SK-N-SH (cell line): ENCODE data around the gene SPTB. TPM values are rescaled to one million over a fixed set of nuclear protein-coding genes. Genes with fewer than 3 reads are reported as not detected.

ENCODE experiments used
- CTCF ChIA-PET: fragments of 300-600, 350-600 bp; formaldehyde crosslinking; extraction: SDS; loops from one replicate; lab custom pipeline; 2021; lab: Yijun Ruan, JAX
- POLR2A ChIA-PET: fragments of 350-600 bp; sonication (Branson Sonifier 250); formaldehyde crosslinking; extraction: SDS; loops from one replicate; lab custom pipeline; 2020; ENCODE audit warnings: antibody characterized with exemption, inconsistent platforms; lab: Yijun Ruan, JAX
- DNase-seq: peaks from one replicate; pipeline ENCODE4 v3.0.0; 2012
- H2AFZ ChIP-seq: fragments of 200-600 bp; sonication (generic); 2 replicates; pipeline ENCODE4 v1.8.1; 2016; ENCODE audit warnings: antibody characterized with exemption, mild to moderate bottlenecking, low read depth
- H3F3A ChIP-seq: fragments of 200-600 bp; sonication (generic); replicated peaks from 2 replicates; pipeline ENCODE3; 2016; ENCODE audit warnings: antibody characterized with exemption, mild to moderate bottlenecking; ENCODE audit not compliant: insufficient read depth
- H3K27ac ChIP-seq, 2 experiments: fragments of 200-500 bp in 1 of 2; fragments of 200-600 bp in 1 of 2; sonication (Bioruptor generic) in 1 of 2; sonication (generic), shearing (Covaris generic) in 1 of 2; 2 replicates each; pipeline versions ENCODE4 v1.5.1 to v1.6.1; 2014 to 2016; ENCODE audit warnings: low read depth in 2 of 2, inconsistent platforms in 1 of 2, low read length in 1 of 2, mild to moderate bottlenecking in 1 of 2, mixed read lengths in 1 of 2
- H3K27me3 ChIP-seq: fragments of 200-600 bp; sonication (generic), shearing (Covaris generic); 2 replicates; pipeline ENCODE4 v1.6.1; 2016; ENCODE audit warnings: mixed run types; ENCODE audit not compliant: insufficient read depth
- H3K36me3 ChIP-seq, 2 experiments: fragments of 200-500 bp in 1 of 2; fragments of 200-600 bp in 1 of 2; sonication (Bioruptor generic) in 1 of 2; sonication (generic) in 1 of 2; replicated peaks in 1 of 2; 2 replicates each; pipeline versions ENCODE3 to v1.5.1; 2014 to 2016; ENCODE audit warnings: low read length in 1 of 2, mild to moderate bottlenecking in 1 of 2; ENCODE audit not compliant: insufficient read depth in 2 of 2, control insufficient read depth in 1 of 2
- H3K4me1 ChIP-seq, 2 experiments: fragments of 200-500 bp in 1 of 2; fragments of 200-600 bp in 1 of 2; sonication (Bioruptor generic) in 1 of 2; sonication (generic), shearing (Covaris generic) in 1 of 2; 2 replicates each; pipeline versions ENCODE4 v1.5.1 to v1.6.1; 2014 to 2016; ENCODE audit warnings: low read depth in 1 of 2, low read length in 1 of 2, mixed run types in 1 of 2; ENCODE audit not compliant: insufficient read depth in 2 of 2, control insufficient read depth in 1 of 2
- H3K4me2 ChIP-seq: fragments of 200-600 bp; sonication (generic), shearing (Covaris generic); 2 replicates; pipeline ENCODE4 v1.6.1; 2017; ENCODE audit warnings: mixed run types
- H3K4me3 ChIP-seq, 2 experiments: fragments of 200-500 bp in 1 of 2; fragments of 200-600 bp in 1 of 2; sonication (Bioruptor generic) in 1 of 2; sonication (generic), shearing (Covaris generic) in 1 of 2; 2 replicates each; pipeline versions ENCODE4 v1.5.1 to v1.8.1; 2014 to 2016; ENCODE audit warnings: low read depth in 2 of 2, inconsistent platforms in 1 of 2, low read length in 1 of 2, mild to moderate bottlenecking in 1 of 2, mixed read lengths in 1 of 2, moderate library complexity in 1 of 2
- H3K79me2 ChIP-seq: fragments of 200-600 bp; sonication (generic); 2 replicates; pipeline ENCODE4 v1.8.1; 2017; ENCODE audit warnings: mild to moderate bottlenecking; ENCODE audit not compliant: insufficient read depth
- H3K9ac ChIP-seq: fragments of 200-600 bp; sonication (generic); 2 replicates; pipeline ENCODE4 v1.6.1; 2017; ENCODE audit warnings: mixed run types
- H3K9me2 ChIP-seq: fragments of 200-600 bp; sonication (generic); 2 replicates; pipeline ENCODE4 v1.6.1; 2017; ENCODE audit warnings: mixed run types
- H3K9me3 ChIP-seq: fragments of 200-600 bp; sonication (generic); 2 replicates; pipeline ENCODE4 v1.6.1; 2017; ENCODE audit warnings: mixed run types, mild to moderate bottlenecking, moderate library complexity
- H4K20me1 ChIP-seq: fragments of 200-600 bp; sonication (generic); 2 replicates; pipeline ENCODE4 v1.6.1; 2017; ENCODE audit warnings: mild to moderate bottlenecking, mixed run types; ENCODE audit not compliant: insufficient read depth
- CHD2 ChIP-seq: fragments of 150-350 bp; IDR thresholded peaks from 2 replicates; pipeline ENCODE4 v1.6.1; 2018; ENCODE audit warnings: low read length; ENCODE audit not compliant: partially characterized antibody
- ELF1 ChIP-seq: IDR thresholded peaks from 2 replicates; pipeline ENCODE4 v1.4.0; 2012
- EZH2phosphoT487 ChIP-seq: fragments of 200-600 bp; sonication (generic); IDR thresholded peaks from 2 replicates; pipeline ENCODE4 v1.6.1; 2017; ENCODE audit warnings: low read depth, mixed run types, mild to moderate bottlenecking, antibody characterized with exemption, moderate library complexity, borderline replicate concordance
- FOSL2 ChIP-seq: IDR thresholded peaks from 2 replicates; pipeline ENCODE4 v1.4.0; 2012; ENCODE audit warnings: low read depth, mild to moderate bottlenecking, moderate library complexity, borderline replicate concordance
- FOXJ3 ChIP-seq: sonication (generic); formaldehyde crosslinking; IDR thresholded peaks from 2 replicates; pipeline ENCODE4 v1.5.1; 2020; ENCODE audit warnings: mild to moderate bottlenecking, missing genetic modification reagents
- MXI1 ChIP-seq: IDR thresholded peaks from 2 replicates; pipeline ENCODE4 v1.6.1; 2012; ENCODE audit warnings: mild to moderate bottlenecking, low read depth, low read length, improper control_type of control experiment
- RCOR1 ChIP-seq: fragments of 150-350 bp; IDR thresholded peaks from 2 replicates; pipeline ENCODE4 v1.6.1; 2017; ENCODE audit warnings: antibody characterized with exemption, low read length
- RXRA ChIP-seq: IDR thresholded peaks from 2 replicates; pipeline ENCODE4 v1.4.0; 2012; ENCODE audit warnings: low read depth, mild to moderate bottlenecking, borderline replicate concordance
- TAF1 ChIP-seq: IDR thresholded peaks from 2 replicates; pipeline ENCODE4 v1.6.1; 2012; ENCODE audit warnings: low read depth, mild to moderate bottlenecking, low read length, moderate library complexity, borderline replicate concordance
- TCF12 ChIP-seq: IDR thresholded peaks from 2 replicates; pipeline ENCODE4 v1.4.0; 2012
- YY1 ChIP-seq: IDR thresholded peaks from 2 replicates; pipeline ENCODE4 v1.4.0; 2012; ENCODE audit warnings: low read depth, mild to moderate bottlenecking
- WGBS: methylation state at CpG from one replicate; pipeline ENCODE4 v1.1.6; 2017; ENCODE audit warnings: low lambda C conversion rate; 5-methylcytosine and 5-hydroxymethylcytosine counted together
- polyA plus RNA-seq, 3 experiments: library from polyadenylated mRNA; depleted of rRNA; stranded (reverse); fragments of >200 nt; gene quantifications; 2 replicates each; pipeline ENCODE4 v1.2.3, GENCODE V29; 2012
- TF ChIP-seq, protein P1 (sequence below): IDR thresholded peaks from 2 replicates; pipeline ENCODE4 v1.4.0; 2012; ENCODE audit warnings: low read depth, borderline replicate concordance
- TF ChIP-seq, protein P2 (sequence below): IDR thresholded peaks from 2 replicates; pipeline ENCODE4 v1.4.0; 2012; ENCODE audit warnings: low read depth
- TF ChIP-seq, protein P3 (sequence below): IDR thresholded peaks from 2 replicates; pipeline ENCODE4; 2012

The SPTB gene
- polyA plus RNA-seq, 1 of the 3 experiments (the other 2 are of a cell fraction) = 0.15 TPM

DNA sequence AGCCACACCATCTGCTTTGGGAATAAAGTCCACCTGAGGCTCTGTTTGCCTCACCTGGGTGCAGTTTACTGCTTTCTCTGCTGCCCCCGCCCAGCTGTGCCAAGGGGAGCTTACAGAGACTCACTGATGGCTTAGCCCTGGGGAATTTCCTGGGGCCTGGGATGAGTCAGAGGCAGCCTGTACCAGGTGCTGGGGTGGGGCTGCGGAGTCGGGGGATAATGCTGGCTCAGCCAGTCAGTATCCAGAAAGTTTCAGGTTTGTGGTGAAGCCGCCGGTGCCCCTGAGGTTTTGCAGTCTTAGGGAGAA lies 153.2 kb downstream of the SPTB start:
- TF ChIP-seq FOSL2 (peak; percentile 66; the same call in 1 of the 2 replicates), TCF12 (peak; percentile 72)
- TF ChIP-seq, protein P1, sequence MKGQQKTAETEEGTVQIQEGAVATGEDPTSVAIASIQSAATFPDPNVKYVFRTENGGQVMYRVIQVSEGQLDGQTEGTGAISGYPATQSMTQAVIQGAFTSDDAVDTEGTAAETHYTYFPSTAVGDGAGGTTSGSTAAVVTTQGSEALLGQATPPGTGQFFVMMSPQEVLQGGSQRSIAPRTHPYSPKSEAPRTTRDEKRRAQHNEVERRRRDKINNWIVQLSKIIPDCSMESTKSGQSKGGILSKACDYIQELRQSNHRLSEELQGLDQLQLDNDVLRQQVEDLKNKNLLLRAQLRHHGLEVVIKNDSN = no peak
- ChIA-PET CTCF (interaction anchor here (1.2 kb wide), 1 partner anchor 36 kb away, joined by 3 read pairs; no protein-coding TSS in a partner anchor), POLR2A (no interaction called here)
- Histone ChIP-seq H3F3A (no peaks in the 10 kb centered on the region), H3K4me3 (no peak overlapping the region), H3K4me1 (peaks cover 11% of the 10 kb centered on the region in 2 experiments; a peak in 2 of 4 replicates), H3K9me3 (no peaks in the 10 kb centered on the region), H4K20me1 (peaks cover 3% of the 10 kb centered on the region; the same call in 1 of the 2 replicates), H3K79me2 (peaks cover 3% of the 10 kb centered on the region; the same call in 1 of the 2 replicates), H3K9me2 (no peaks in the 10 kb centered on the region), H3K27ac (no peak overlapping the region), H2AFZ (no peak overlapping the region), H3K27me3 (no peaks in the 10 kb centered on the region), H3K4me2 (peak overlapping the region; percentile 37; the same call in 1 of the 2 replicates), H3K9ac (no peak overlapping the region), H3K36me3 (peaks cover 0 to 7% of the 10 kb centered on the region in 2 experiments)
- 80% methylated on average over 4 of the region's 5 CpGs for WGBS
- DNase-seq = no peak

DNA sequence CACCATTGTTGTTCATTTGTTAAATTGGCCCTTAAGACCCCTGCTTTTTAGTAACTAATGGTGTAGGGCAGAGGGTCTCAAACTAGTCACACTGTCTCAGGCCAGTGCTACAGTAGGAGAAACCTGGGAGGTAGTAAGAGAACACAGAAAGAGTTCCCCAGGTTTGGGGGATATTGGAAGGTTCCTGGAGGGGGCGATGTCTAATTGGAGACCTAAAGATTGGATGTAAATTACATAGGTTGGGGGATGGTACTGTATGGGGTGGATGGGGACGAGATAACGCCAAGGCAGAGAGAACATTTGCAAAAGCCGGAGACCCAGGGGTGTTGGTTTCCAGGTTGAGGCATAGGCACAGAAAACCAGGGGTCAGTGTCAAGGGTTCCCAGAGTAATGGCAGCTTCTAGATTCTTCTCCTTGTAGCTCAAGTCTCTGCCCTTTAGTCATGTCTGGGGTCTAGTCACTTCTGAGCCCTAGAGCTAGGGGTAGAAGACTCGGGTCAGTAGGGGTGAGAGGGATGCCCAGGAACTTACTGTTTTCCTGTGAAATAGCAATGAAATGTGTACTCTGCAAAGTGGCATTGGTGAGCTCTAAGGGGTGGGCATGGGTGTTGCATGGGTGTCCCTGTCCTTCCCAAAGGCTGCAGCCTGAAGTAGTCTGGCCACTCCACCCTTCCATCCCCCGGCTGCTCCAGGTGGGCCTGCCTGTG lies 153.7 kb downstream of the SPTB start:
- 89% methylated on average over 5 of the region's 6 CpGs for WGBS
- CTCF ChIA-PET = interaction anchor here (1.2 to 1.8 kb wide), 3 partner anchors 24 to 36 kb away, joined by 3 to 6 read pairs (median 4); no protein-coding TSS in a partner anchor
- peaks cover 15 to 16% of the 10 kb centered on the region in 2 experiments; a peak in 2 of 4 replicates for H3K4me1 ChIP-seq
- TF ChIP-seq YY1 = no peak
- no peak for TF ChIP-seq ELF1
- TF ChIP-seq TCF12 = no peak
- no peak for TF ChIP-seq RCOR1
- TF ChIP-seq FOXJ3 (CRISPR knock-in tag) = no peak
- TF ChIP-seq EZH2phosphoT487 = no peak
- TF ChIP-seq TAF1 = no peak
- TF ChIP-seq, protein P2, sequence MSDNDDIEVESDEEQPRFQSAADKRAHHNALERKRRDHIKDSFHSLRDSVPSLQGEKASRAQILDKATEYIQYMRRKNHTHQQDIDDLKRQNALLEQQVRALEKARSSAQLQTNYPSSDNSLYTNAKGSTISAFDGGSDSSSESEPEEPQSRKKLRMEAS = no peak
- no peak for TF ChIP-seq CHD2
- TF ChIP-seq MXI1 = no peak
- TF ChIP-seq, protein P3, sequence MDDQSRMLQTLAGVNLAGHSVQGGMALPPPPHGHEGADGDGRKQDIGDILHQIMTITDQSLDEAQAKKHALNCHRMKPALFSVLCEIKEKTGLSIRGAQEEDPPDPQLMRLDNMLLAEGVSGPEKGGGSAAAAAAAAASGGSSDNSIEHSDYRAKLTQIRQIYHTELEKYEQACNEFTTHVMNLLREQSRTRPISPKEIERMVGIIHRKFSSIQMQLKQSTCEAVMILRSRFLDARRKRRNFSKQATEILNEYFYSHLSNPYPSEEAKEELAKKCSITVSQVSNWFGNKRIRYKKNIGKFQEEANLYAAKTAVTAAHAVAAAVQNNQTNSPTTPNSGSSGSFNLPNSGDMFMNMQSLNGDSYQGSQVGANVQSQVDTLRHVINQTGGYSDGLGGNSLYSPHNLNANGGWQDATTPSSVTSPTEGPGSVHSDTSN = no peak
- no peak for TF ChIP-seq RXRA
- TF ChIP-seq, all 33 proteins: peak for 0
- Histone ChIP-seq H3K27me3 (no peaks in the 10 kb centered on the region), H3K79me2 (peaks cover 3% of the 10 kb centered on the region; the same call in 1 of the 2 replicates), H3K4me2 (peak overlapping the region; percentile 37; the same call in 1 of the 2 replicates), H3K9ac (no peak overlapping the region), H3F3A (no peaks in the 10 kb centered on the region), H3K9me2 (no peaks in the 10 kb centered on the region), H3K9me3 (no peaks in the 10 kb centered on the region), H3K36me3 (peaks cover 0 to 4% of the 10 kb centered on the region in 2 experiments), H2AFZ (no peak overlapping the region), H4K20me1 (peaks cover 3% of the 10 kb centered on the region; the same call in 1 of the 2 replicates), H3K27ac (no peak overlapping the region), H3K4me3 (no peak overlapping the region)
- POLR2A ChIA-PET = no interaction called here
- no peak for DNase-seq
